ENCODE measurements around the gene DSCAM.

GRCh38 chr21:40466893-40467483 is 380.0 kb downstream of the DSCAM start:
- peak; percentile 72 for TF ChIP-seq CTCF (IDR thresholded peaks at IDR 0.05)
- TF ChIP-seq EZH2 (IDR thresholded peaks at IDR 0.05): no peak
